Fibroblast of lung (primary cell): Measurements from ENCODE around the gene MLST8.

Experiments
- CTCF ChIP-seq, 2 donors: IDR thresholded peaks in 1 of 2; conservative IDR thresholded peaks in 1 of 2; 1 replicate in 1 of 2; 2 replicates in 1 of 2; pipeline ENCODE4 v1.5.1; 2011 to 2012; ENCODE audit warnings: low read length in 2 of 2, control low read depth in 1 of 2, inconsistent platforms in 1 of 2, low read depth in 1 of 2, mild to moderate bottlenecking in 1 of 2
- EZH2 ChIP-seq: IDR thresholded peaks from 2 replicates; pipeline ENCODE4 v1.5.1; 2012; ENCODE audit warnings: low read length, control low read depth, mild to moderate bottlenecking; ENCODE audit errors: missing control alignments

GRCh38 chr16:2210386-2211365, 5.4 kb downstream of the MLST8 start, which contains the start of gene BRICD5:
- TF ChIP-seq CTCF (conservative IDR thresholded peaks at IDR 0.05 in 1 of 2, IDR thresholded peaks at IDR 0.05 in 1 of 2; ENCODE audit: low read depth in 1 of 2, low read length in 2 of 2), result no peak
- TF ChIP-seq EZH2, result no peak
